Measurements from ENCODE around the gene FNDC3B.

FNDC3B gene

GRCh38 chr3:172097585-172097984, 58.2 kb downstream of the FNDC3B start:
- H3K36me3 ChIP-seq = no peaks in the 10 kb centered on the region
- H3K4me1 ChIP-seq = peaks cover 5% of the 10 kb centered on the region; the same call in 1 of the 2 replicates
- H3K9me3 ChIP-seq = no peaks in the 10 kb centered on the region
- no peak for DNase-seq
- no peaks in the 10 kb centered on the region for H3K27me3 ChIP-seq
- no peak for TF ChIP-seq CTCF (IDR thresholded peaks at IDR 0.05; ENCODE audit: low read depth, low read length)
- H3K4me3 ChIP-seq (ENCODE audit: low read depth, low read length) = no peak overlapping the region

- H3K4me3 ChIP-seq (ENCODE audit: low read depth, low read length) = no peak overlapping the region
- H3K27me3 ChIP-seq = no peaks in the 10 kb centered on the region
- H3K4me1 ChIP-seq = peaks cover 5% of the 10 kb centered on the region; the same call in 1 of the 2 replicates
- no peak for TF ChIP-seq CTCF (IDR thresholded peaks at IDR 0.05; ENCODE audit: low read depth, low read length)
- H3K9me3 ChIP-seq = no peaks in the 10 kb centered on the region
- DNase-seq = no peak
- no peaks in the 10 kb centered on the region for H3K36me3 ChIP-seq
Measured at GRCh38 chr3:172098698-172099494, 59.5 kb downstream of the FNDC3B start.

- no peaks in the 10 kb centered on the region for H3K9me3 ChIP-seq
- no peak for TF ChIP-seq CTCF (IDR thresholded peaks at IDR 0.05; ENCODE audit: low read depth, low read length)
- no peak for DNase-seq
- no peaks in the 10 kb centered on the region for H3K27me3 ChIP-seq
- H3K4me3 ChIP-seq (ENCODE audit: low read depth, low read length) = no peak overlapping the region
- no peaks in the 10 kb centered on the region for H3K36me3 ChIP-seq
- peaks cover 5% of the 10 kb centered on the region for H3K4me1 ChIP-seq
Measured at GRCh38 chr3:172099495-172099808, 60.1 kb downstream of the FNDC3B start.

GRCh38 chr3:172100482-172100881, 61.1 kb downstream of the FNDC3B start:
- Histone ChIP-seq H3K27me3 (no peaks in the 10 kb centered on the region), H3K4me3 (ENCODE audit: low read depth, low read length) (no peak overlapping the region), H3K4me1 (peaks cover under 1% of the 10 kb centered on the region; the same call in 1 of the 2 replicates), H3K9me3 (no peaks in the 10 kb centered on the region), H3K36me3 (no peaks in the 10 kb centered on the region)
- no peak for DNase-seq
- TF ChIP-seq CTCF (IDR thresholded peaks at IDR 0.05; ENCODE audit: low read depth, low read length) = no peak

GRCh38 chr3:172101107-172101506, 61.7 kb downstream of the FNDC3B start:
- Histone ChIP-seq H3K4me1 (no peaks in the 10 kb centered on the region; the same call in 1 of the 2 replicates), H3K36me3 (no peaks in the 10 kb centered on the region), H3K27me3 (no peaks in the 10 kb centered on the region), H3K4me3 (ENCODE audit: low read depth, low read length) (no peak overlapping the region), H3K9me3 (no peaks in the 10 kb centered on the region)
- no peak for DNase-seq
- no peak for TF ChIP-seq CTCF (IDR thresholded peaks at IDR 0.05; ENCODE audit: low read depth, low read length)

- no peak for DNase-seq
- H3K27me3 ChIP-seq = no peaks in the 10 kb centered on the region
- no peaks in the 10 kb centered on the region; the same call in 1 of the 2 replicates for H3K4me1 ChIP-seq
- H3K36me3 ChIP-seq = no peaks in the 10 kb centered on the region
- no peak for TF ChIP-seq CTCF (IDR thresholded peaks at IDR 0.05; ENCODE audit: low read depth, low read length)
- H3K4me3 ChIP-seq (ENCODE audit: low read depth, low read length) = no peak overlapping the region
- no peaks in the 10 kb centered on the region for H3K9me3 ChIP-seq
Measured at GRCh38 chr3:172102123-172102882, 62.9 kb downstream of the FNDC3B start.

Measured in BE2C (cell line).